HL-60 (cell line): ENCODE results near the gene MYBPC2.

Experiments
- DNase-seq, 2 experiments: peaks; one replicate each; pipeline ENCODE4 v3.0.0-alpha.2; 2010 to 2020; ENCODE audit warnings: low read depth in 1 of 2, low spot score in 1 of 2
- H3K27ac ChIP-seq: fragments of 250-450 bp; sonication (Bioruptor Pico); replicated peaks from 2 replicates; pipeline ENCODE4 v1.5.1; 2020; ENCODE audit warnings: mild to moderate bottlenecking, moderate library complexity
- H3K27me3 ChIP-seq: fragments of 250-450 bp; sonication (Bioruptor Pico); 2 replicates; pipeline ENCODE4 v1.5.1; 2021; ENCODE audit warnings: mild to moderate bottlenecking, moderate library complexity; ENCODE audit not compliant: insufficient read depth, poor library complexity, severe bottlenecking
- H3K4me3 ChIP-seq: replicated peaks from 2 replicates; pipeline ENCODE4 v1.5.1; 2011; ENCODE audit warnings: mild to moderate bottlenecking, control low read depth, low read length; ENCODE audit not compliant: insufficient read depth
- CTCF ChIP-seq: IDR thresholded peaks from one replicate; pipeline ENCODE4 v1.5.1; 2011; ENCODE audit warnings: low read length, control low read depth, inconsistent platforms; ENCODE audit not compliant: insufficient read depth
- GABPA ChIP-seq: IDR thresholded peaks from 2 replicates; pipeline ENCODE4 v1.6.1; 2012; ENCODE audit warnings: low read depth
- POLR2AphosphoS5 ChIP-seq: IDR thresholded peaks from 2 replicates; pipeline ENCODE4 v1.6.1; 2012; ENCODE audit warnings: low read depth
- REST ChIP-seq: IDR thresholded peaks from 2 replicates; pipeline ENCODE4 v1.6.1; 2012; ENCODE audit warnings: low read depth; ENCODE audit not compliant: insufficient replicate concordance
- SPI1 ChIP-seq: IDR thresholded peaks from 2 replicates; pipeline ENCODE4 v1.6.1; 2012; ENCODE audit warnings: low read depth, mild to moderate bottlenecking, borderline replicate concordance

MYBPC2 gene

GRCh38 chr19:50509366-50509765 lies 76.7 kb downstream of the MYBPC2 start:
- no peak overlapping the region for H3K4me3 ChIP-seq
- DNase-seq: no peak
- no peaks in the 10 kb centered on the region for H3K27me3 ChIP-seq
- H3K27ac ChIP-seq: no peak overlapping the region
- no peak for TF ChIP-seq GABPA
- no peak for TF ChIP-seq CTCF
- no peak for TF ChIP-seq POLR2AphosphoS5
- no peak for TF ChIP-seq REST
- no peak for TF ChIP-seq SPI1

- no peak for DNase-seq
- Histone ChIP-seq H3K4me3 (peak overlapping the region; percentile 74), H3K27ac (peak overlapping the region; percentile 72), H3K27me3 (no peaks in the 10 kb centered on the region)
- no peak for TF ChIP-seq SPI1
- TF ChIP-seq CTCF: no peak
- TF ChIP-seq GABPA: no peak
- no peak for TF ChIP-seq POLR2AphosphoS5
- no peak for TF ChIP-seq REST
These were observed 77.5 kb downstream of the MYBPC2 start for GRCh38 chr19:50510121-50510670.

GRCh38 chr19:50510700-50511068 lies 78.0 kb downstream of the MYBPC2 start:
- H3K4me3 ChIP-seq: peak overlapping the region; percentile 74
- H3K27ac ChIP-seq: peak overlapping the region; percentile 72
- peaks cover 3% of the 10 kb centered on the region for H3K27me3 ChIP-seq
- peak; percentile 41; the same call in 1 of the 2 replicates for TF ChIP-seq SPI1
- TF ChIP-seq REST: no peak
- no peak for TF ChIP-seq POLR2AphosphoS5
- DNase-seq: no peak
